ENCODE results near the gene FASN.

Gene FASN

DNA sequence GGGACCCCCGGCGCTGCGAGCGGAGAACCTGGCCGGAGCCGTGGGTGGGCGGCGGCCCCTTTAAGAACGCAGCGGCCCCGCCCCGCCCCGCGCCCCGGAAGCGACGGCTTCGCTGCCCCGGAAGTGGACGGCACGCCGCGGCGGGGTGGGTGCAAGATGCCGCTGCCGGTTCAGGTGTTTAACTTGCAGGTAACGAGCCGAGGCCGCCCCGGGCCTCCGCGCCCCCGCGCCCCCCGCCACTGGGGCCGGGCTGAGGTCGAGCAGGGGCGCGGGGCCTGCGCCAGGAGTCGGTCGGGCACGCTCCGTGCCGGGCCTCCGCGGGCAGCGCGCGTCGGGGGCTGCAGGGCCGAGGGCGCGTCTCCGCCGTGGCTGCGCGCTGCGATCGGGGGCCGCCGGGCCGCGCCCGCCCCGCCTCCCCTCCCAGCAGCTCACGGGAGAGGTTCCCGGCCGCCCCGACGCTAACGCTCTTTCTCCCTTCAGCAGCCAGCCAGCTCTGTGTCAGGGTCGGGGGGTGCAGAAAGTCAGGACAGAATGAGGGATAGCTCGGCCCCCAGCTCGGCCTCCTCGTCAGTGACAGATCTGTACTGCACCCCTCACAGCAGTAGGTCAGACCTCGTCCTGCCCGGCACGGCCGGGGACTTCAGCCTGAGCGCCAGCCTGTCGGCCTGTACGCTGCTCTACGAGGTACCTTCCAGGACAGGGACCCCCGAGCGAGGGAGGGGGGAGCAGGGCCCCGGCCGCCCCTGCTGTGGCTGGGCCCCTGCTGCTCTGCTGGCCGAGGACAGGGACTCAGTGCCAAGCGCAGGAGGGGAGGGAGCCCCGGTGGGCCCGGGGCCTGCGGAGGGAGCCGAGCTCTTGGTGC is 46.0 kb downstream of the FASN start, which contains the start of the genes GPS1 and RFNG:
Gene GPS1 (plus strand): TSS at position 123 of the 862 bp plus-strand sequence. CDS start 34 bp downstream, at position 157.
Gene RFNG (minus strand): TSS at position 36 of the 862 bp plus-strand sequence. CDS start 45 bp downstream, outside the sequence.
- peak within 1 kb of the TSS; percentile 85 for H3K4me3 ChIP-seq (ENCODE audit: low read depth, low read length)

GRCh38 chr17:82050761-82051641 is 47.0 kb downstream of the FASN start:
- H3K4me3 ChIP-seq (ENCODE audit: low read depth, low read length): peak overlapping the region; percentile 85

More for the DNA sequence above, 46.0 kb downstream of the FASN start, which contains the start of the genes GPS1 and RFNG:
- no peak for TF ChIP-seq CTCF (IDR thresholded peaks at IDR 0.05; ENCODE audit: borderline replicate concordance, insufficient read depth, low read depth, low read length)

DNA sequence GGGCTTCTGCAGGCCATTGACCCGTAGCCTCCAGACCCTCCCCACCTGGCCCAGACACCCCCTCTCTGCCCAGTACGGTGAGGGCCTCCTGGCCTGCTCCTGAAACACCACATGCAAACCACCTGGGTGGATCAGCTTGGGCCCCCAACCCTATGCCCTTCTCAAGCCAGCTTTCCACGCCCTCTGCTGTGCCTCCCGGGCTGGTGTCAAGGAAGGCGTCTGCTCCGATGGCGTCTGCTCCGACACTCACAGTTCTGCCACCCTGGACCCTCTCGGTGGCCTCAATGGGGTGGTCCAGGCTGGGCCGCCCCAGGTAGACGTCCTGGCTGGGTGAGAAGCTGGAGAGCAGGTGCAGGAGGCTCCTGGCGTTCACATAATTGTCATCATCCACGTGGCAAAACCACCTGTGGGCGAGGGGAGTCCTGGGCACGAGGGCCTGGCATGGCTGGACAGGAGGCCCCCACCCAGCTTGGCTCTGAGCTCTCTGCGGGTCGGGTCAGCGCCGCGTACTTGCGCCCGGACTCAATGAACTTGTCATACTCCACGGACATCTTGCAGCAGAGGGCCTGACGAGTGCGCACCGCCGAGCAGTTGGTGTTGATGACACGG is 47.8 kb downstream of the FASN start:
- no peak overlapping the region for H3K4me3 ChIP-seq (ENCODE audit: low read depth, low read length)
- TF ChIP-seq CTCF (IDR thresholded peaks at IDR 0.05; ENCODE audit: borderline replicate concordance, insufficient read depth, low read depth, low read length): no peak

More at GRCh38 chr17:82050761-82051641, 47.0 kb downstream of the FASN start:
- no peak for TF ChIP-seq CTCF (IDR thresholded peaks at IDR 0.05; ENCODE audit: borderline replicate concordance, insufficient read depth, low read depth, low read length)

GRCh38 chr17:82049521-82049971 is 48.5 kb downstream of the FASN start:
- TF ChIP-seq CTCF (IDR thresholded peaks at IDR 0.05; ENCODE audit: borderline replicate concordance, insufficient read depth, low read depth, low read length): no peak
- no peak overlapping the region for H3K4me3 ChIP-seq (ENCODE audit: low read depth, low read length)

DNA sequence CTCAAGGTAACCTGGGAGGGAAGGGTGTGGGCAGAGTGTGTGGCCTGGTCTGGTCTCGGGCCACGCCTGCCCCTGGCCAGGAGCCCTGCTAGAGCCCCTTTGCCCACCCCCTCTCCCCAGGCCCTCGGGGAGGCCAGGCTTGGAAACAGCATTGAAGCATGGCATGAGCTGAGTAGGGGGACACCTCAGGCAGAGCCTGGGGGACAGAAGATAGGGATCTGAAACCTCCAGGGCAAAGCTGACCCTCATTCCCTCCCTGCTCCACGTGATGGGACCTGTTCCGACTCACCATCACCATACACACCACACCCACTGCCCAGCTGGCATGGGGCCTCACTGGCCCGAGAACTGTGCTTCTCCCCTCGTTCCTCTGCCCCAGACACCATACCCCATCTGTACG is 48.9 kb downstream of the FASN start:
- no peak overlapping the region for H3K4me3 ChIP-seq (ENCODE audit: low read depth, low read length)
- no peak for TF ChIP-seq CTCF (IDR thresholded peaks at IDR 0.05; ENCODE audit: borderline replicate concordance, insufficient read depth, low read depth, low read length)

DNA sequence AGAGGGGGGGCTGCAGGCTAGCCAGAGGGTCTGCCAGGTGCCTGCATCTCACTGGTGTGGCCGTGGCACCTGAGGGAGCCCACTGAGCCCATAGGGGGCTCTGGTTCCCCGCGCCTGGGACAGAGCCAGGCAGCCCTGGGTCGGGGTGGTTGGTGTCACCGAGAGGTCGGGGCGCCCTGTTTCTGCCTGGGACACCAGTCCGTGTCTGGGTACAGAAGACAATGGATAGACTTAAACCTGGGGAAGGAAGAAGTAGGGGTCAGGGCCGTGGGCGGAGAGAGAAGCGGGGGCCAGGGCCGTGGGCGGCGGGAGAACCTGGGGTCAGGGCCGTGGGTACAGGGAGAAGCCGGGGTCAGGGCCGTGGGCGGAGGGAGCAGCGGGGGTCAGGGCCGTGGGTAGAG is 49.5 kb downstream of the FASN start:
- no peak for TF ChIP-seq CTCF (IDR thresholded peaks at IDR 0.05; ENCODE audit: borderline replicate concordance, insufficient read depth, low read depth, low read length)
- no peak overlapping the region for H3K4me3 ChIP-seq (ENCODE audit: low read depth, low read length)

Data from GM12875 (cell line).